Neuronal stem cell (in vitro differentiated cells): ENCODE measurements around the gene TUBGCP2.
A peak's percentile ranks its signal among the peaks of the same experiment; 100 is the strongest.

Experiments
- DNase-seq: peaks from one replicate; pipeline ENCODE4 v3.0.0-alpha.2; 2013; ENCODE audit warnings: low spot score
- H2AFZ ChIP-seq: one replicate; pipeline ENCODE4 v1.6.1; 2013; ENCODE audit warnings: mild to moderate bottlenecking, low read length, inconsistent platforms
- H2AK5ac ChIP-seq: 2 replicates; pipeline ENCODE4 v1.6.1; 2013; ENCODE audit warnings: low read depth, mild to moderate bottlenecking, inconsistent platforms, low read length, moderate library complexity, mixed read lengths
- H2BK120ac ChIP-seq: 2 replicates; pipeline ENCODE4 v1.6.1; 2013; ENCODE audit warnings: low read depth, mild to moderate bottlenecking, inconsistent platforms, low read length, moderate library complexity, mixed read lengths
- H2BK12ac ChIP-seq: one replicate; pipeline ENCODE4 v1.6.1; 2013; ENCODE audit warnings: low read length, inconsistent platforms
- H2BK15ac ChIP-seq: 2 replicates; pipeline ENCODE4 v1.6.1; 2013; ENCODE audit warnings: mild to moderate bottlenecking, low read length, inconsistent platforms, mixed read lengths
- H2BK5ac ChIP-seq: one replicate; pipeline ENCODE4 v1.6.1; 2013; ENCODE audit warnings: inconsistent platforms, mild to moderate bottlenecking, low read length, moderate library complexity
- H3K14ac ChIP-seq: one replicate; pipeline ENCODE4 v1.6.1; 2013; ENCODE audit warnings: low read length, inconsistent platforms
- H3K18ac ChIP-seq: 2 replicates; pipeline ENCODE4 v1.6.1; 2013; ENCODE audit warnings: low read length, inconsistent platforms
- H3K23ac ChIP-seq: 2 replicates; pipeline ENCODE4 v1.6.1; 2013; ENCODE audit warnings: low read depth, mild to moderate bottlenecking, mixed read lengths, low read length, inconsistent platforms; ENCODE audit not compliant: poor library complexity
- H3K27ac ChIP-seq: replicated peaks from 3 replicates; pipeline ENCODE4 v1.5.1; 2013; ENCODE audit warnings: low read length, inconsistent platforms
- H3K27me3 ChIP-seq, 3 experiments: 2 replicates each; pipeline ENCODE4 v1.6.1; 2013; ENCODE audit warnings: low read length in 3 of 3, mild to moderate bottlenecking in 2 of 3, inconsistent platforms in 1 of 3, low read depth in 1 of 3, mixed read lengths in 1 of 3, moderate library complexity in 1 of 3; ENCODE audit not compliant: control insufficient read depth in 3 of 3, insufficient read depth in 3 of 3
- H3K36me3 ChIP-seq, 2 donors: replicated peaks in 1 of 2; 2 replicates each; pipeline ENCODE4 v1.6.1; 2013; ENCODE audit warnings: low read length in 2 of 2; ENCODE audit not compliant: control insufficient read depth in 2 of 2, insufficient read depth in 2 of 2
- H3K4ac ChIP-seq: 2 replicates; pipeline ENCODE4 v1.6.1; 2013; ENCODE audit warnings: inconsistent platforms, mild to moderate bottlenecking, low read length, moderate library complexity
- H3K4me1 ChIP-seq, 2 donors: 1 replicate in 1 of 2; 2 replicates in 1 of 2; pipeline ENCODE4 v1.6.1; 2013; ENCODE audit warnings: low read length in 2 of 2, low read depth in 1 of 2; ENCODE audit not compliant: control insufficient read depth in 2 of 2, insufficient read depth in 1 of 2
- H3K4me2 ChIP-seq: one replicate; pipeline ENCODE4 v1.6.1; 2013; ENCODE audit warnings: mild to moderate bottlenecking, low read length, inconsistent platforms; ENCODE audit not compliant: insufficient read depth, poor library complexity, severe bottlenecking
- H3K4me3 ChIP-seq, 2 donors: 2 replicates each; pipeline ENCODE4 v1.5.1; 2013; ENCODE audit warnings: low read length in 2 of 2, mild to moderate bottlenecking in 2 of 2, inconsistent platforms in 1 of 2, moderate library complexity in 1 of 2
- H3K79me1 ChIP-seq: one replicate; pipeline ENCODE4 v1.6.1; 2013; ENCODE audit warnings: low read depth, mild to moderate bottlenecking, inconsistent platforms, low read length, moderate library complexity
- H3K9ac ChIP-seq: one replicate; pipeline ENCODE4 v1.6.1; 2013; ENCODE audit warnings: mild to moderate bottlenecking, low read depth, low read length, inconsistent platforms; ENCODE audit not compliant: poor library complexity
- H3K9me3 ChIP-seq, 2 donors: replicated peaks in 1 of 2; 2 replicates each; pipeline versions ENCODE3 to v1.6.1; 2013; ENCODE audit warnings: low read length in 2 of 2, mild to moderate bottlenecking in 2 of 2, inconsistent platforms in 1 of 2, low read depth in 1 of 2, mixed read lengths in 1 of 2, moderate library complexity in 1 of 2; ENCODE audit not compliant: control insufficient read depth in 2 of 2, insufficient read depth in 1 of 2
- H4K8ac ChIP-seq: one replicate; pipeline ENCODE4 v1.6.1; 2013; ENCODE audit warnings: low read depth, mild to moderate bottlenecking, inconsistent platforms, low read length, moderate library complexity
- H4K91ac ChIP-seq: one replicate; pipeline ENCODE4 v1.6.1; 2013; ENCODE audit warnings: low read length, low read depth, mild to moderate bottlenecking, inconsistent platforms; ENCODE audit not compliant: poor library complexity
- WGBS, 2 donors: extraction: QIAGEN DNeasy Blood & Tissue Kit; methylation state at CpG; one replicate each; pipeline ENCODE4 v1.1.7; 2013; ENCODE audit warnings: missing lambda C conversion rate in 2 of 2, mixed read lengths in 1 of 2; ENCODE audit not compliant: insufficient read length in 2 of 2, insufficient replicate concordance in 1 of 2; ENCODE audit errors: extremely low coverage in 2 of 2; 5-methylcytosine and 5-hydroxymethylcytosine counted together

Gene TUBGCP2

GRCh38 chr10:133355991-133356390, 47.3 kb upstream of the TUBGCP2 start:
- Histone ChIP-seq H3K4me1 (peaks cover 0 to 6% of the 10 kb centered on the region in 2 donors), H3K27ac (no peak overlapping the region), H2AK5ac (no peak overlapping the region), H4K91ac (no peak overlapping the region), H2BK15ac (no peak overlapping the region), H3K36me3 (peaks cover 0 to 4% of the 10 kb centered on the region in 2 donors), H3K23ac (no peak overlapping the region), H2AFZ (no peak overlapping the region), H3K27me3 (peaks cover 0 to 2% (median 0%) of the 10 kb centered on the region in 3 experiments), H3K9ac (peak overlapping the region; percentile 70), H3K79me1 (peaks cover 9% of the 10 kb centered on the region), H2BK5ac (no peak overlapping the region), H2BK120ac (no peak overlapping the region), H2BK12ac (no peak overlapping the region), H3K9me3 (no peaks in the 10 kb centered on the region), H4K8ac (peak overlapping the region; percentile 65), H3K18ac (no peak overlapping the region), H3K4ac (no peak overlapping the region), H3K14ac (peak overlapping the region; percentile 38), H3K4me2 (no peak overlapping the region), H3K4me3 (no peak overlapping the region)
- DNase-seq, result no peak
- no CpG with 5 or more reads among the region's 3 CpGs for WGBS, 2 donors

GRCh38 chr10:133355266-133355665, 46.6 kb upstream of the TUBGCP2 start:
- Histone ChIP-seq H3K9ac (no peak overlapping the region), H3K27me3 (peaks cover 0 to 2% (median 0%) of the 10 kb centered on the region in 3 experiments), H4K8ac (no peak overlapping the region), H4K91ac (no peak overlapping the region), H3K4me3 (no peak overlapping the region), H3K79me1 (peaks cover 13% of the 10 kb centered on the region), H3K4me2 (no peak overlapping the region), H2AK5ac (no peak overlapping the region), H3K36me3 (peaks cover 0 to 4% of the 10 kb centered on the region in 2 donors), H3K23ac (no peak overlapping the region), H2BK120ac (no peak overlapping the region), H2BK12ac (no peak overlapping the region), H3K4me1 (peaks cover 0 to 6% of the 10 kb centered on the region in 2 donors), H3K14ac (no peak overlapping the region), H2BK15ac (no peak overlapping the region), H2BK5ac (no peak overlapping the region), H3K9me3 (no peaks in the 10 kb centered on the region), H3K27ac (no peak overlapping the region), H3K4ac (no peak overlapping the region), H2AFZ (no peak overlapping the region), H3K18ac (no peak overlapping the region)
- no CpG with 5 or more reads among the region's 6 CpGs for WGBS, 2 donors
- no peak for DNase-seq

GRCh38 chr10:133354672-133355240, 46.1 kb upstream of the TUBGCP2 start:
- Histone ChIP-seq H3K4me1 (peaks cover 0 to 6% of the 10 kb centered on the region in 2 donors), H3K9ac (no peak overlapping the region), H3K23ac (no peak overlapping the region), H3K27me3 (peaks cover 0 to 2% (median 0%) of the 10 kb centered on the region in 3 experiments), H2AK5ac (no peak overlapping the region), H2AFZ (no peak overlapping the region), H3K9me3 (peaks cover 0 to 2% of the 10 kb centered on the region in 2 donors), H3K36me3 (peaks cover 0 to 4% of the 10 kb centered on the region in 2 donors), H4K91ac (no peak overlapping the region), H3K4me3 (no peak overlapping the region), H2BK12ac (no peak overlapping the region), H3K18ac (no peak overlapping the region), H3K27ac (no peak overlapping the region), H4K8ac (no peak overlapping the region), H2BK5ac (no peak overlapping the region), H3K79me1 (peaks cover 13% of the 10 kb centered on the region), H2BK120ac (no peak overlapping the region), H3K14ac (peak overlapping the region; percentile 56), H2BK15ac (no peak overlapping the region), H3K4me2 (no peak overlapping the region), H3K4ac (no peak overlapping the region)
- WGBS, 2 donors, result no CpG with 5 or more reads among the region's 14 CpGs
- no peak for DNase-seq

GRCh38 chr10:133353988-133354605, 45.4 kb upstream of the TUBGCP2 start:
- Histone ChIP-seq H2BK120ac (no peak overlapping the region), H3K4me3 (no peak overlapping the region), H2BK5ac (no peak overlapping the region), H3K18ac (no peak overlapping the region), H4K91ac (no peak overlapping the region), H3K4ac (no peak overlapping the region), H2AK5ac (no peak overlapping the region), H2BK12ac (no peak overlapping the region), H3K27me3 (peaks cover 0 to 2% (median 0%) of the 10 kb centered on the region in 3 experiments), H3K9me3 (peaks cover 0 to 4% of the 10 kb centered on the region in 2 donors), H2AFZ (no peak overlapping the region), H3K14ac (no peak overlapping the region), H2BK15ac (no peak overlapping the region), H3K4me1 (peaks cover 0 to 9% of the 10 kb centered on the region in 2 donors), H3K27ac (no peak overlapping the region), H3K36me3 (peaks cover 0 to 4% of the 10 kb centered on the region in 2 donors), H3K4me2 (no peak overlapping the region), H4K8ac (no peak overlapping the region), H3K79me1 (peaks cover 13% of the 10 kb centered on the region), H3K23ac (no peak overlapping the region), H3K9ac (no peak overlapping the region)
- no peak for DNase-seq
- no CpG with 5 or more reads among the region's 16 CpGs for WGBS, 2 donors
